Activated naive CD4-positive, alpha-beta T cell (primary cell): ENCODE data around the gene AP5B1.
"Not testable (repeated sequence)": the region's sequence is repeated elsewhere in the genome, so short reads cannot be mapped to it uniquely, and the experiment has no call there.

Experiments used
- DNase-seq, 4 experiments: peaks; one replicate each; lab custom pipeline; 2025; lab: John Stamatoyannopoulos, UW

AP5B1 gene

GRCh38 chr11:65786008-65786785 lies 5.4 kb upstream of the AP5B1 start:
- no peak for DNase-seq

DNA sequence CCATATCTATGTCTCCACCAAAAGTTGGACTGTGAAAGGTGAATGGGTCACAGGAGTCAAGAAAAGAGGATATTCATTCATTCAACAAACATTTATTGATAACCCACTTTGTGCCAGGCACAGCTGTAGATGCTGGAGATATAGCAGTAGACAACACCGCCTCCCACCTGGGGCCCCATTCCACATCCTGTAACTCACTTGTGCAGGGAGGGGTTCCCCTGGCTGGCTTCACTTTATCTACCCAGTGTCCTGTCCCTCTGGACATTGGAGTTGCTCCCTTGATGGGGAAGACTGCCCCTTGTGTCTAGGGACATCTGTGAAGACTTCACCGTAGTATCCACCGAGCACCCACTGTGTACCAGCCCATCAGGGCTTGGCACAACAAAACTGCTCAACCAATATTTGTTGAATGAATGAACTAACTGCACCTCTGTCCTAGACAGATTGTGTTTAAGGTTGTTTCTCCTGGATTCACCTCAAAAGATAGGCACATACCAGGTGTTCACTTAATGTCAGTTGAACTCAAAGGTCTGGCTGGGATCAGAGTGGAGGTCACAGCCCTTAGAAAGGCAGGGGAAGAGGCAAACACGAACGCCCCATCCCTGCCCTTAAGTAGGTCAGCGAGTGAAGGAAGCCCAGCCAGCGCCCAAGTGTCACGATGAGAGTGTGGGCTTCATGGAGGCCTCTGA lies 4.7 kb upstream of the AP5B1 start:
- no peak for DNase-seq

DNA sequence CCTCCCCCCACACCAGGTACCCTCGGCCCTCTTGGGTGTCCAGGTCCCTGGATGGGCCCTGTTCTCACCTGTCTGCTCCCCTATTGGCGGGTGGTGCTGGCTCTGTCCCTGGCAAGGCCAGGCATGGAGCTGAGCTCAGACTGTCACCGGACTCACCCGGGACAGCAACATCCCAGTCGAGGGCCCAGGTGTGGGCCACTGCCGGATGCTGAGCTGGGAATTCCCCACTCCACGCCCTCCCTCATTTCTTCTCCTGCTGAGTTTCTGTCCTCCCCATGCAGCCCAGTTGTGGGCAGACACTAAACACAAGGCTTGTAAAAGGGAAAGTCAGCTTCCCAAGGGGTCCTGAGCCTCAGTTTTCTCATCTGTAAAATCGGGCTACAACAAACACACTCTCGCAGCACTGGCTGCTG lies 2.0 kb upstream of the AP5B1 start:
- no peak for DNase-seq

- no peak for DNase-seq
Measured at GRCh38 chr11:65781962-65782815, 1.4 kb upstream of the AP5B1 start.

DNA sequence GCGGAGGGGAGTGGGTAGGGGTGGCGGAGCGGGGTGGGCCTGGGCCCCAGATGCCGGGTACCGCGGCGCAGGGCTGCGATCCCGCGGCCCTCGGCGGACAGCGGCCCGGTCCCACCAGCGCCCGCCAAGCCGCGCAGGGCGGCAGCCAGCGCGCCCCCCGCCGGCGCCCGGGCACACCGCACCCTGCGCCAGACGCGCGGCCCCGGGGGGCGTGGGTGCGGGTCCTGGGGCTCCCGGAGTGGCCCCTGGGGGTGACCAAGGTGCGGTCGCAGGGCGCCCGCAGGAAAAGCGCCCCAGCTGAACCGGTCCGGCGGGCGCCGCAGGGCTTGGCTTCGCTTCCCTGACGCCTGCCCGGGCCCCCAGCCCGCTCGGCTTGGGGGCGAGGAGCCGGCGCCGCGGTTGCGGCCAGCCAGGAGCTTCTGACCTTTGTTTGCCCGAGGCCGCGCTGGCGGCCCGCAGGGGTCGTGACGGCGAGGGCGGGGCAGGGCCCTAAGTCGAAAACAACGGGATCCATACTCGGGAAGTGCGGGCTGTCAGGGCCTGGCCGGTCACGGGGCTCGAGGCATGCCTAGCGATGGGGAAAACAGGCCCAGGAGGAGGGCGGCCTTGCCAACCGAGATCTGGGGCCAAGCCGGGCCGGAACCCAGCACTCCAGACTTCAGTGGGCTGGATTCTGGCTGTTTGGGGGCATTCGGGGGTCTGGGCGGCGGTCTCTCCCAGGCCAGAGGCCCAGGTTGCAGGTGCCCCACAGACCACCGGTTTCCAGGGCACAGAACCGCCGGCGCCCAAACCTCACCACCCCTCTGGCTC lies 581 bp upstream of the AP5B1 start:
- DNase-seq = no peak

DNA sequence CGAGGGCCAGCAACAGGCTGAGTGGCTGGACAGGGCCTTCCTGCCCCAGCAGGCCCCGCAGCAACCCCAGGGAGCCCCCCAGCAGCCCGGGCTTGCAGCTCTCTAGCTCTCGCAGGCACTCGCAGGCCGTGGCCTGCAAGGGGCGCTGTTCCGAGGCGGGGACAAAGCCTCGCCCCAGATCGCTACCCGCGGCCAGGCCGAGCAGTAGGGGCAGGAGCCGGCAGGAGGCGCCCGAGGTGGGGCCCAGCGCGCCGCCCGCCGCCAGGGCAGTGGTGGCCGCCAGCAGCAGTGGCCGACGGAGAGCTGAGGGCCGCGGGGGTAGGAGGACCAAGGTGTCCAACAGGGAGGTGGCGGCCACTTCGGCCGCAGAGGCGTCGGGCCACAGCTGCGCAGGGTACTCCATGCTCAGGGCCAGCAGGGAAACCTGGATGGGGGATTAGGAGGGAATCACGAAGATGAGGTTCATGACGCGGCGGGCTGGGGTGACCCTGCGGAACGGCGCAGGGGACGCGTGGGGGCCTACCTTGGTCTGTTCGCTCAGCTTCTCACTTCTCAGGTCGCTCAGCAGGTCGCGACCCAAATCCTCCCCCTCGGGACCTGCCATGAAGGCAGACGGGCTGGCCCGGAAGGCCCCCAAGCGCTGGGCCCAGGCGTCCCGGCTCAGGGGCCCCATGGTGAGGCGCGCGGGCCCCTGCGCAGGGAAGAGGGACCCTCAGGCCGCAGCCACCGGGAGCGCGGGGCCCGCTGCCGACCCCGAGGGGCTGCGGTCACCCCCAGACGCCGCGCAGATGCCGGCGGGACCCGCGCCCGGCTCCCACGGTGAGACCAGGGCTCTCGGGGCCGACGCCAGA lies 632 bp downstream of the AP5B1 start:
- DNase-seq = peak; percentile 31 to 63 (median 45)

- DNase-seq = no peak
Measured at GRCh38 chr11:65779669-65779918, 1.2 kb downstream of the AP5B1 start.

- no peak for DNase-seq
Measured at GRCh38 chr11:65778901-65779668, 1.7 kb downstream of the AP5B1 start.

- no peak for DNase-seq
Measured at GRCh38 chr11:65778431-65778900, 2.3 kb downstream of the AP5B1 start.

DNA sequence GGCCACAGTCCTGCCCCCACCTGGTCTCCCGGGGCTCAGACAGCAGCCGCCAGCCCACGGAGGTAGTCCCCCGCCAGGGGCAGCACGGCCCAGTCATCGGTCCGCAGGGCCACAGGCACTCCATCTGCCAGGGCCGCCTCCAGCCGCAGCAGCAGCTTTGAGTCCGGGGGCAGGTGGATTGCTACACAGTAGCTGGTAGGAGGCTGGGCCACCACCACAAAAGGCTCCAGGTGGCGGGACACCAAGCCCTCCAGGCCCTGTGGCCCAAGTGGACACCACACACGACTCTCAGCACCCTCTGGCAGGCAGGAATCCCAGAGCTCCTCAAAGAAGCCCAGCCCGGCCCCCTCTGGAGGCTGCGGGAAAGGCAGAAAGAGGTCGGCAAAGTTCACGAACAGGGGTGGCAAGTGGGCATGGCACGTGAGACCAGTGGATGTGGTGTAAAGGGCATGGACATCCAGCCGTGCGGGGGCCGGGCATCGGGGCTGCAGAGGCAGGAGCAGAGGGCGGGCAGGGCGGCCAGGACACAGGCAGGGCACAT lies 2.9 kb downstream of the AP5B1 start:
- no peak for DNase-seq

- DNase-seq = no peak
Measured at GRCh38 chr11:65777241-65777640, 3.5 kb downstream of the AP5B1 start.

GRCh38 chr11:65776710-65777141 lies 4.0 kb downstream of the AP5B1 start:
- no peak for DNase-seq

- no peak for DNase-seq
Measured at GRCh38 chr11:65776196-65776595, 4.6 kb downstream of the AP5B1 start.

GRCh38 chr11:65774525-65775306 lies 6.1 kb downstream of the AP5B1 start:
- no peak for DNase-seq

- no peak for DNase-seq
Measured at GRCh38 chr11:65773784-65774411, 6.9 kb downstream of the AP5B1 start.

- DNase-seq = no peak
Measured at GRCh38 chr11:65771589-65772112, 9.1 kb downstream of the AP5B1 start.

DNA sequence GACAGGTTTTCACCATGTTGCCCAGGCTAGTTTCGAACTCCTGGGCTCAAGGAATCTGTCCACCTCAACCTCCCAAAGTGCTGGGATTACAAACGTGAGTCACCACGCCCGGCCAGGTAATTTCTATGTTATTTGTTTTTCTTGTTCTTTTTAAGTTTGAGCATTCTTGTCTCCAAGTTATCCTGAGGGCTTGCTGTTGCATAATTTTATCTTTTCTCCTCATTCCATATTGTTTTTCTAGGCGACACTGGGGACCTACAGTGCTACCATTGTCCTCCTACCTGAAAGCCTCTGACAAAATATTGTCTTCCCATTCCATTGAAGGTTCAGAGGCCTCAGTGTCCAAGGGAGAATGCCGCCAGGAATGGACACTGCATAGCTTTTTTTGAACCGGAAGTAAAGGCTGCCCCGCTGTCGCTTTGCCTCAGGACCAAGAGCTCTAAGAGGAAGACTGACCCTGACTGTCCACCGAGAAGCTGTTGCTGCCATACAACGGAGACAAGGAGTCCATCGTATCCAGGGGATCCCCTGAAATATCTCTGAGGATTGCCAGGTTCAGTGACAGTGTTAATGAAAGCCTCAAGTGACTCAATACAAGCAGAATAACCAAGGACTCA lies 9.7 kb downstream of the AP5B1 start:
- no peak for DNase-seq

- DNase-seq = not testable (repeated sequence)
Measured at GRCh38 chr11:65767806-65768205, 13.0 kb downstream of the AP5B1 start.
